Ovary (tissue), 3 donors: ENCODE measurements around the gene SYN1.

Source experiments
- EP300 ChIP-seq: sonication (generic); formaldehyde crosslinking; IDR thresholded peaks from one replicate; pipeline ENCODE4 v1.6.1; 2017; ENCODE audit warnings: antibody characterized with exemption
- TF ChIP-seq, protein P1 (sequence below), 3 donors: fragments of 450-650 bp in 2 of 3; fragments of 200-600 bp in 1 of 3; IDR thresholded peaks; one replicate each; pipeline versions ENCODE4 v1.5.1 to v1.8.0; 2016 to 2022; ENCODE audit warnings: antibody characterized with exemption in 3 of 3, mild to moderate bottlenecking in 1 of 3
- donor health status: DM: no; HTN: no; CAD: no.

DNA sequence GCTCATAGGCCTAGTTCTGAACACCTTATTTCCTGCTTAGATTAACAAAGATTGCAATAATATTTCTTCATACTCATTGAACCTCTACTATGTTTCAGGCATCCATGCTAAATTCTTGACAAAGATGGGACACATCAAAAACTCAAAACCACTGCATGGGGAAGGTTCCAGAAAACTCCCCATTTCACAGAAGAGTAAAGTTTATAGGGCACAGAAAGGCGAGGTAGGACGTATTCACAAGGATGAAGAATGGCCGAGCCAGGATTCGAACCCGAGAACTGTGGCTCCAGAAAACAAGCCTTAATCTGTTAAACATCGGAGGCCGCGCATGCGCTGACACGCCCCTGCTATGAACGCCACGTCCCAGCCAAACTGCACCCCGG lies 38.6 kb upstream of the SYN1 start:
- TF ChIP-seq, protein P1, sequence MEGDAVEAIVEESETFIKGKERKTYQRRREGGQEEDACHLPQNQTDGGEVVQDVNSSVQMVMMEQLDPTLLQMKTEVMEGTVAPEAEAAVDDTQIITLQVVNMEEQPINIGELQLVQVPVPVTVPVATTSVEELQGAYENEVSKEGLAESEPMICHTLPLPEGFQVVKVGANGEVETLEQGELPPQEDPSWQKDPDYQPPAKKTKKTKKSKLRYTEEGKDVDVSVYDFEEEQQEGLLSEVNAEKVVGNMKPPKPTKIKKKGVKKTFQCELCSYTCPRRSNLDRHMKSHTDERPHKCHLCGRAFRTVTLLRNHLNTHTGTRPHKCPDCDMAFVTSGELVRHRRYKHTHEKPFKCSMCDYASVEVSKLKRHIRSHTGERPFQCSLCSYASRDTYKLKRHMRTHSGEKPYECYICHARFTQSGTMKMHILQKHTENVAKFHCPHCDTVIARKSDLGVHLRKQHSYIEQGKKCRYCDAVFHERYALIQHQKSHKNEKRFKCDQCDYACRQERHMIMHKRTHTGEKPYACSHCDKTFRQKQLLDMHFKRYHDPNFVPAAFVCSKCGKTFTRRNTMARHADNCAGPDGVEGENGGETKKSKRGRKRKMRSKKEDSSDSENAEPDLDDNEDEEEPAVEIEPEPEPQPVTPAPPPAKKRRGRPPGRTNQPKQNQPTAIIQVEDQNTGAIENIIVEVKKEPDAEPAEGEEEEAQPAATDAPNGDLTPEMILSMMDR (IDR thresholded peaks at IDR 0.05) = no peak
- no peak for TF ChIP-seq EP300
